ENCODE results near the gene TCF23.
"Not testable (repeated sequence)": the region's sequence is repeated elsewhere in the genome, so short reads cannot be mapped to it uniquely, and the experiment has no call there.

Gene TCF23

GRCh38 chr2:27148801-27149439 is at the start of gene TCF23:
TCF23 (plus strand) TSS chr2:27149004; CDS start chr2:27149134, 130 bp downstream.
- no peak for DNase-seq (ENCODE audit: low spot score)

- DNase-seq (ENCODE audit: low spot score), result no peak
These were observed 49.4 kb upstream of the TCF23 start for GRCh38 chr2:27099334-27099955.

- DNase-seq (ENCODE audit: low spot score), result no peak
These were observed 48.8 kb upstream of the TCF23 start for GRCh38 chr2:27100036-27100435.

- no peak for DNase-seq (ENCODE audit: low spot score)
These were observed 46.5 kb upstream of the TCF23 start for GRCh38 chr2:27102329-27102728.

- DNase-seq (ENCODE audit: low spot score), result no peak
These were observed 42.8 kb upstream of the TCF23 start for GRCh38 chr2:27105981-27106380.

GRCh38 chr2:27108221-27108620 is 40.6 kb upstream of the TCF23 start:
- no peak for DNase-seq (ENCODE audit: low spot score)

GRCh38 chr2:27109083-27109482 is 39.7 kb upstream of the TCF23 start:
- DNase-seq (ENCODE audit: low spot score), result no peak

GRCh38 chr2:27110603-27111352 is 38.0 kb upstream of the TCF23 start:
- DNase-seq (ENCODE audit: low spot score), result not testable (repeated sequence)

GRCh38 chr2:27111392-27112078 is 37.3 kb upstream of the TCF23 start:
- DNase-seq (ENCODE audit: low spot score), result not testable (repeated sequence)

- DNase-seq (ENCODE audit: low spot score), result no peak
These were observed 33.3 kb upstream of the TCF23 start for GRCh38 chr2:27115519-27115918.

- no peak for DNase-seq (ENCODE audit: low spot score)
These were observed 30.7 kb upstream of the TCF23 start for GRCh38 chr2:27117995-27118524.

- DNase-seq (ENCODE audit: low spot score), result no peak
These were observed 30.1 kb upstream of the TCF23 start, which contains the start of gene CGREF1 for GRCh38 chr2:27118525-27119329. CGREF1 (minus strand) TSS chr2:27119128; CDS start chr2:27104366, 14,762 bp downstream.

- DNase-seq (ENCODE audit: low spot score), result not testable (repeated sequence)
These were observed 29.5 kb upstream of the TCF23 start for GRCh38 chr2:27119330-27119670.

GRCh38 chr2:27121906-27122305 is 26.9 kb upstream of the TCF23 start:
- DNase-seq (ENCODE audit: low spot score), result no peak

GRCh38 chr2:27122791-27123190 is 26.0 kb upstream of the TCF23 start:
- DNase-seq (ENCODE audit: low spot score), result no peak

- peak; percentile 60 for DNase-seq (ENCODE audit: low spot score)
These were observed 25.3 kb upstream of the TCF23 start, which contains the start of gene ABHD1 for GRCh38 chr2:27123302-27124150. ABHD1 (plus strand) TSS chr2:27123815; CDS start chr2:27123949, 134 bp downstream.

- no peak for DNase-seq (ENCODE audit: low spot score)
These were observed 23.7 kb upstream of the TCF23 start for GRCh38 chr2:27125104-27125503.

- no peak for DNase-seq (ENCODE audit: low spot score)
These were observed 22.5 kb upstream of the TCF23 start for GRCh38 chr2:27126252-27126710.

GRCh38 chr2:27127883-27128667 is 20.7 kb upstream of the TCF23 start:
- no peak for DNase-seq (ENCODE audit: low spot score)

Data from CD4-positive, alpha-beta T cell treated with Interleukin-2 at 100 ng/mL for 4 hours (primary cell).